ENCODE results near the gene SLC9A1.
"Not testable (repeated sequence)": the region's sequence is repeated elsewhere in the genome, so short reads cannot be mapped to it uniquely, and the experiment has no call there.

SLC9A1 gene

GRCh38 chr1:27133158-27133557, 21.8 kb downstream of the SLC9A1 start:
- no peak for TF ChIP-seq POLR2A (IDR thresholded peaks at IDR 0.05; ENCODE audit: low read depth, low read length)
- FAIRE-seq, result no peak
- DNase-seq (ENCODE audit: insufficient read length, low spot score), result no peak

GRCh38 chr1:27132624-27133023, 22.3 kb downstream of the SLC9A1 start:
- FAIRE-seq (no peak), DNase-seq (ENCODE audit: insufficient read length, low spot score) (no peak)
- no peak for TF ChIP-seq POLR2A (IDR thresholded peaks at IDR 0.05; ENCODE audit: low read depth, low read length)

- TF ChIP-seq POLR2A (IDR thresholded peaks at IDR 0.05; ENCODE audit: low read depth, low read length), result no peak
- DNase-seq (ENCODE audit: insufficient read length, low spot score), result no peak
- no peak for FAIRE-seq
Measured at GRCh38 chr1:27132147-27132546, 22.8 kb downstream of the SLC9A1 start.

GRCh38 chr1:27130798-27131197, 24.1 kb downstream of the SLC9A1 start:
- no peak for DNase-seq (ENCODE audit: insufficient read length, low spot score)
- no peak for FAIRE-seq
- TF ChIP-seq POLR2A (IDR thresholded peaks at IDR 0.05; ENCODE audit: low read depth, low read length), result no peak

GRCh38 chr1:27129225-27129624, 25.7 kb downstream of the SLC9A1 start:
- DNase-seq (ENCODE audit: insufficient read length, low spot score) (no peak), FAIRE-seq (no peak)
- no peak for TF ChIP-seq POLR2A (IDR thresholded peaks at IDR 0.05; ENCODE audit: low read depth, low read length)

- no peak for TF ChIP-seq POLR2A (IDR thresholded peaks at IDR 0.05; ENCODE audit: low read depth, low read length)
- DNase-seq (ENCODE audit: insufficient read length, low spot score) (no peak), FAIRE-seq (no peak)
Measured at GRCh38 chr1:27127419-27127818, 27.5 kb downstream of the SLC9A1 start.

- DNase-seq (ENCODE audit: insufficient read length, low spot score), result no peak
- no peak for TF ChIP-seq POLR2A (IDR thresholded peaks at IDR 0.05; ENCODE audit: low read depth, low read length)
- no peak for FAIRE-seq
Measured at GRCh38 chr1:27126391-27126790, 28.5 kb downstream of the SLC9A1 start.

GRCh38 chr1:27125125-27125524, 29.8 kb downstream of the SLC9A1 start:
- not testable (repeated sequence) for FAIRE-seq

GRCh38 chr1:27124405-27124804, 30.5 kb downstream of the SLC9A1 start:
- no peak for TF ChIP-seq POLR2A (IDR thresholded peaks at IDR 0.05; ENCODE audit: low read depth, low read length)
- FAIRE-seq (no peak), DNase-seq (ENCODE audit: insufficient read length, low spot score) (no peak)

More at GRCh38 chr1:27125125-27125524, 29.8 kb downstream of the SLC9A1 start:
- DNase-seq (ENCODE audit: insufficient read length, low spot score), result not testable (repeated sequence)

- TF ChIP-seq POLR2A (IDR thresholded peaks at IDR 0.05; ENCODE audit: low read depth, low read length), result no peak
- DNase-seq (ENCODE audit: insufficient read length, low spot score), result peak; percentile 75
- peak; percentile 76 for FAIRE-seq
Measured at GRCh38 chr1:27122652-27123051, 32.3 kb downstream of the SLC9A1 start.

- no peak for TF ChIP-seq POLR2A (IDR thresholded peaks at IDR 0.05; ENCODE audit: low read depth, low read length)
- DNase-seq (ENCODE audit: insufficient read length, low spot score) (no peak), FAIRE-seq (no peak)
Measured at GRCh38 chr1:27120854-27121253, 34.1 kb downstream of the SLC9A1 start.

- DNase-seq (ENCODE audit: insufficient read length, low spot score) (no peak), FAIRE-seq (no peak)
- no peak for TF ChIP-seq POLR2A (IDR thresholded peaks at IDR 0.05; ENCODE audit: low read depth, low read length)
Measured at GRCh38 chr1:27118440-27118689, 36.6 kb downstream of the SLC9A1 start.

GRCh38 chr1:27117733-27118439, 37.0 kb downstream of the SLC9A1 start:
- DNase-seq (ENCODE audit: insufficient read length, low spot score), result no peak
- TF ChIP-seq POLR2A (IDR thresholded peaks at IDR 0.05; ENCODE audit: low read depth, low read length), result no peak
- no peak for FAIRE-seq

- TF ChIP-seq POLR2A (IDR thresholded peaks at IDR 0.05; ENCODE audit: low read depth, low read length), result no peak
- no peak for DNase-seq (ENCODE audit: insufficient read length, low spot score)
- FAIRE-seq, result no peak
Measured at GRCh38 chr1:27116697-27117096, 38.2 kb downstream of the SLC9A1 start.

- no peak for TF ChIP-seq POLR2A (IDR thresholded peaks at IDR 0.05; ENCODE audit: low read depth, low read length)
- DNase-seq (ENCODE audit: insufficient read length, low spot score) (no peak), FAIRE-seq (no peak)
Measured at GRCh38 chr1:27116232-27116631, 38.7 kb downstream of the SLC9A1 start.

GRCh38 chr1:27114546-27114945, 40.4 kb downstream of the SLC9A1 start:
- no peak for TF ChIP-seq POLR2A (IDR thresholded peaks at IDR 0.05; ENCODE audit: low read depth, low read length)
- DNase-seq (ENCODE audit: insufficient read length, low spot score), result no peak
- FAIRE-seq, result no peak

Data from H54 (cell line).